Measurements from ENCODE around the gene GRIK4. TPM values are rescaled to one million over a fixed set of nuclear protein-coding genes. Genes with fewer than 3 reads are reported as not detected.
"Not testable (repeated sequence)": the region's sequence is repeated elsewhere in the genome, so short reads cannot be mapped to it uniquely, and the experiment has no call there.

Gene GRIK4
- total and polyA plus RNA-seq, 2 of the 4 experiments (the other 2 are of a cell fraction): 0.18 to 0.38 TPM

DNA sequence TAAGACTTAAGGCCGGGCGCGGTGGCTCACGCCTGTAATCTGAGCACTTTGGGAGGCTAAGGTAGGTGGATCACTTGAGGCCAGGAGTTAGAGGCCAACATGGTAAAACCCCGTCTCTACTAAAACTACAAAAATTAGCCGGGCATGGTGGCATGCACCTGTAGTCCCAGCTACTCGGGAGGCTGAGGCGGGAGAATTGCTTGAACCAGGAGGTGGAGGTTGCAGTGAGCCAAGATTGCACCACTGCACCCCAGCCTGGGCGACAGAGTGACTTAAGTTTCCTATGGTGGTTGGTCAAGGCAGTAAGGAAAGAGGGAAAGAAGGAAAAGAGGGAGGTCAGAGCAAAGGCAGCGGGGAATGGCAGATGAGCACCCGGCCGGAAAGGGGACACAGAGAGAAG is 113.4 kb downstream of the GRIK4 start:
- H3K4me1 ChIP-seq (ENCODE audit: control insufficient read depth, insufficient read depth, low read length); H3K56ac ChIP-seq (ENCODE audit: extremely low read depth, insufficient read depth, low read length); H3K9me3 ChIP-seq (ENCODE audit: control insufficient read depth, insufficient read depth, low read length); H3K4me3 ChIP-seq (ENCODE audit: insufficient read depth, low read depth, low read length); H2AK9ac ChIP-seq (replicated peaks; ENCODE audit: low read depth, low read length, poor library complexity); H2BK15ac ChIP-seq (ENCODE audit: low read depth, low read length); H4K91ac ChIP-seq (ENCODE audit: insufficient read depth, low read depth, low read length); H3K14ac ChIP-seq (replicated peaks; ENCODE audit: low read depth, low read length); ATAC-seq (ENCODE audit: low read depth); H2AFZ ChIP-seq (replicated peaks; ENCODE audit: low read length, poor library complexity); H2BK20ac ChIP-seq (ENCODE audit: low read depth, low read length); H2BK120ac ChIP-seq (ENCODE audit: low read depth, low read length); intact Hi-C loops (cut with micrococcal nuclease); H3K36me3 ChIP-seq (ENCODE audit: control insufficient read depth, insufficient read depth, low read length); H3K18ac ChIP-seq (ENCODE audit: low read depth, low read length); H3K9me1 ChIP-seq (ENCODE audit: insufficient read depth, low read length); H2BK5ac ChIP-seq (ENCODE audit: low read depth, low read length, poor library complexity, severe bottlenecking); dilution Hi-C loops (cut with HindIII; ENCODE audit: low sequenced_read_pairs, unreplicated experiment); H2AK5ac ChIP-seq (ENCODE audit: low read depth, low read length); H3K27ac ChIP-seq (ENCODE audit: insufficient read depth, low read length); H3K4me2 ChIP-seq (ENCODE audit: low read depth, low read length); BruUV-seq (replicated peaks); H3K23ac ChIP-seq (ENCODE audit: low read depth, low read length); H4K5ac ChIP-seq (ENCODE audit: low read depth, low read length); H4K8ac ChIP-seq (ENCODE audit: low read depth in 2 of 2, low read length in 2 of 2); DNase-seq; POLR2A ChIA-PET (ENCODE audit: unreplicated experiment); CTCF ChIA-PET; H4K20me1 ChIP-seq (ENCODE audit: insufficient read depth, low read length); H3K4ac ChIP-seq (ENCODE audit: low read depth, low read length); H3K9ac ChIP-seq (ENCODE audit: low read depth, low read length); in situ Hi-C loops (cut with MboI; ENCODE audit: low sequenced_read_pairs); H3K79me1 ChIP-seq (ENCODE audit: low read depth in 1 of 2, low read length in 2 of 2): not testable (repeated sequence)
- no CpG with 5 or more reads among the region's 12 CpGs for WGBS, 2 experiments (ENCODE audit: extremely low coverage in 2 of 2, insufficient read length in 1 of 2)
- peaks cover 11% of the 10 kb centered on the region for H3K27me3 ChIP-seq (ENCODE audit: control insufficient read depth, insufficient read depth, low read length)
